Measurements from ENCODE around the gene TENM3.

DNA sequence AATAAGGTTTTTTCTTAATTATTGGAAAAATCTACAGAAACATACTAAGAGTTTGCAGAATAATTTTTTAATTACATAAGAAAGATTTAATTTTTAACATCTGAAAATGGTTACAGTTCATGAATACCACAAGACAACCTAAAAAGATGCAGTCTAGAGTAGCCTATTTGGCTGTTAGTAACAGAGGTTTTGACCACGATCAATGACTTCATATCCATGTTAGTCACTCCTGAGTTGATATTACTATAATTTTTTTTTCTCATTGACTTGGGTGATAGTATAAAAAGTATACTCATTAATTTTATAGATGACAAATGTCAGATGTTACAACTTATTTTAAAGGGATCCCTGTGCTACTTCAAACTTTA lies 401.5 kb downstream of the TENM3 start:
- no peak for TF ChIP-seq RCOR1 (IDR thresholded peaks at IDR 0.05; ENCODE audit: low read length)
- TF ChIP-seq TEAD4 (IDR thresholded peaks at IDR 0.05; ENCODE audit: borderline replicate concordance, insufficient read depth), result no peak
- no peak for TF ChIP-seq GATA2 (CRISPR knock-in tag; IDR thresholded peaks at IDR 0.05)
- no peak for TF ChIP-seq EP300 (IDR thresholded peaks at IDR 0.05; ENCODE audit: borderline replicate concordance in 1 of 2, low read depth in 1 of 2, low read length in 1 of 2)
- TF ChIP-seq, protein P1, sequence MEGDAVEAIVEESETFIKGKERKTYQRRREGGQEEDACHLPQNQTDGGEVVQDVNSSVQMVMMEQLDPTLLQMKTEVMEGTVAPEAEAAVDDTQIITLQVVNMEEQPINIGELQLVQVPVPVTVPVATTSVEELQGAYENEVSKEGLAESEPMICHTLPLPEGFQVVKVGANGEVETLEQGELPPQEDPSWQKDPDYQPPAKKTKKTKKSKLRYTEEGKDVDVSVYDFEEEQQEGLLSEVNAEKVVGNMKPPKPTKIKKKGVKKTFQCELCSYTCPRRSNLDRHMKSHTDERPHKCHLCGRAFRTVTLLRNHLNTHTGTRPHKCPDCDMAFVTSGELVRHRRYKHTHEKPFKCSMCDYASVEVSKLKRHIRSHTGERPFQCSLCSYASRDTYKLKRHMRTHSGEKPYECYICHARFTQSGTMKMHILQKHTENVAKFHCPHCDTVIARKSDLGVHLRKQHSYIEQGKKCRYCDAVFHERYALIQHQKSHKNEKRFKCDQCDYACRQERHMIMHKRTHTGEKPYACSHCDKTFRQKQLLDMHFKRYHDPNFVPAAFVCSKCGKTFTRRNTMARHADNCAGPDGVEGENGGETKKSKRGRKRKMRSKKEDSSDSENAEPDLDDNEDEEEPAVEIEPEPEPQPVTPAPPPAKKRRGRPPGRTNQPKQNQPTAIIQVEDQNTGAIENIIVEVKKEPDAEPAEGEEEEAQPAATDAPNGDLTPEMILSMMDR (IDR thresholded peaks at IDR 0.05), result no peak
- no peak for TF ChIP-seq TAF1 (IDR thresholded peaks at IDR 0.05; ENCODE audit: borderline replicate concordance, low read depth, low read length)
- TF ChIP-seq, protein P2, sequence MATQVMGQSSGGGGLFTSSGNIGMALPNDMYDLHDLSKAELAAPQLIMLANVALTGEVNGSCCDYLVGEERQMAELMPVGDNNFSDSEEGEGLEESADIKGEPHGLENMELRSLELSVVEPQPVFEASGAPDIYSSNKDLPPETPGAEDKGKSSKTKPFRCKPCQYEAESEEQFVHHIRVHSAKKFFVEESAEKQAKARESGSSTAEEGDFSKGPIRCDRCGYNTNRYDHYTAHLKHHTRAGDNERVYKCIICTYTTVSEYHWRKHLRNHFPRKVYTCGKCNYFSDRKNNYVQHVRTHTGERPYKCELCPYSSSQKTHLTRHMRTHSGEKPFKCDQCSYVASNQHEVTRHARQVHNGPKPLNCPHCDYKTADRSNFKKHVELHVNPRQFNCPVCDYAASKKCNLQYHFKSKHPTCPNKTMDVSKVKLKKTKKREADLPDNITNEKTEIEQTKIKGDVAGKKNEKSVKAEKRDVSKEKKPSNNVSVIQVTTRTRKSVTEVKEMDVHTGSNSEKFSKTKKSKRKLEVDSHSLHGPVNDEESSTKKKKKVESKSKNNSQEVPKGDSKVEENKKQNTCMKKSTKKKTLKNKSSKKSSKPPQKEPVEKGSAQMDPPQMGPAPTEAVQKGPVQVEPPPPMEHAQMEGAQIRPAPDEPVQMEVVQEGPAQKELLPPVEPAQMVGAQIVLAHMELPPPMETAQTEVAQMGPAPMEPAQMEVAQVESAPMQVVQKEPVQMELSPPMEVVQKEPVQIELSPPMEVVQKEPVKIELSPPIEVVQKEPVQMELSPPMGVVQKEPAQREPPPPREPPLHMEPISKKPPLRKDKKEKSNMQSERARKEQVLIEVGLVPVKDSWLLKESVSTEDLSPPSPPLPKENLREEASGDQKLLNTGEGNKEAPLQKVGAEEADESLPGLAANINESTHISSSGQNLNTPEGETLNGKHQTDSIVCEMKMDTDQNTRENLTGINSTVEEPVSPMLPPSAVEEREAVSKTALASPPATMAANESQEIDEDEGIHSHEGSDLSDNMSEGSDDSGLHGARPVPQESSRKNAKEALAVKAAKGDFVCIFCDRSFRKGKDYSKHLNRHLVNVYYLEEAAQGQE (IDR thresholded peaks at IDR 0.05; ENCODE audit: low read depth, low read length), result no peak
- TF ChIP-seq TCF12 (IDR thresholded peaks at IDR 0.05), result no peak
- no peak for TF ChIP-seq RAD21 (IDR thresholded peaks at IDR 0.05; ENCODE audit: low read length)
- no peak for TF ChIP-seq YY1 (IDR thresholded peaks at IDR 0.05; ENCODE audit: low read depth)
- TF ChIP-seq FOXM1 (IDR thresholded peaks at IDR 0.05; ENCODE audit: low read depth), result no peak
- TF ChIP-seq, protein P3, sequence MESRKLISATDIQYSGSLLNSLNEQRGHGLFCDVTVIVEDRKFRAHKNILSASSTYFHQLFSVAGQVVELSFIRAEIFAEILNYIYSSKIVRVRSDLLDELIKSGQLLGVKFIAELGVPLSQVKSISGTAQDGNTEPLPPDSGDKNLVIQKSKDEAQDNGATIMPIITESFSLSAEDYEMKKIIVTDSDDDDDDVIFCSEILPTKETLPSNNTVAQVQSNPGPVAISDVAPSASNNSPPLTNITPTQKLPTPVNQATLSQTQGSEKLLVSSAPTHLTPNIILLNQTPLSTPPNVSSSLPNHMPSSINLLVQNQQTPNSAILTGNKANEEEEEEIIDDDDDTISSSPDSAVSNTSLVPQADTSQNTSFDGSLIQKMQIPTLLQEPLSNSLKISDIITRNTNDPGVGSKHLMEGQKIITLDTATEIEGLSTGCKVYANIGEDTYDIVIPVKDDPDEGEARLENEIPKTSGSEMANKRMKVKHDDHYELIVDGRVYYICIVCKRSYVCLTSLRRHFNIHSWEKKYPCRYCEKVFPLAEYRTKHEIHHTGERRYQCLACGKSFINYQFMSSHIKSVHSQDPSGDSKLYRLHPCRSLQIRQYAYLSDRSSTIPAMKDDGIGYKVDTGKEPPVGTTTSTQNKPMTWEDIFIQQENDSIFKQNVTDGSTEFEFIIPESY (IDR thresholded peaks at IDR 0.05; ENCODE audit: borderline replicate concordance, low read depth), result no peak
- TF ChIP-seq SIN3A (IDR thresholded peaks at IDR 0.05; ENCODE audit: borderline replicate concordance, low read depth, low read length), result no peak
